Stimulated activated CD4-positive, alpha-beta T cell treated with anti-CD3 and anti-CD28 coated beads, Interleukin-1b, Interleukin-23, amount 100 ng/mL, for 48 hours (primary cell): ENCODE measurements around the gene RMDN3.

ENCODE experiments used
- DNase-seq: peaks from one replicate; pipeline ENCODE4 v3.0.0-alpha.2; 2020

RMDN3 gene

GRCh38 chr15:40747685-40748631 is 7.1 kb downstream of the RMDN3 start:
- no peak for DNase-seq

- no peak for DNase-seq
Measured at GRCh38 chr15:40746916-40747418, 8.1 kb downstream of the RMDN3 start.

GRCh38 chr15:40744815-40745152 is 10.3 kb downstream of the RMDN3 start:
- DNase-seq: no peak

- DNase-seq: peak; percentile 72
Measured at GRCh38 chr15:40743921-40744814, 10.9 kb downstream of the RMDN3 start.

- DNase-seq: no peak
Measured at GRCh38 chr15:40743485-40743901, 11.6 kb downstream of the RMDN3 start.

GRCh38 chr15:40739854-40740253 is 15.2 kb downstream of the RMDN3 start:
- DNase-seq: no peak

GRCh38 chr15:40739047-40739446 is 16.0 kb downstream of the RMDN3 start:
- no peak for DNase-seq

GRCh38 chr15:40737048-40737447 is 18.0 kb downstream of the RMDN3 start:
- no peak for DNase-seq

- no peak for DNase-seq
Measured at GRCh38 chr15:40736575-40736974, 18.5 kb downstream of the RMDN3 start.

- no peak for DNase-seq
Measured at GRCh38 chr15:40731034-40731433, 24.0 kb downstream of the RMDN3 start.

GRCh38 chr15:40723919-40724318 is 31.1 kb downstream of the RMDN3 start:
- no peak for DNase-seq

GRCh38 chr15:40722934-40723333 is 32.1 kb downstream of the RMDN3 start:
- no peak for DNase-seq

- DNase-seq: no peak
Measured at GRCh38 chr15:40722354-40722753, 32.7 kb downstream of the RMDN3 start.

GRCh38 chr15:40721701-40722100 is 33.4 kb downstream of the RMDN3 start:
- no peak for DNase-seq

- no peak for DNase-seq
Measured at GRCh38 chr15:40716165-40716564, 38.9 kb downstream of the RMDN3 start.

GRCh38 chr15:40714144-40714543 is 40.9 kb downstream of the RMDN3 start:
- no peak for DNase-seq

- DNase-seq: no peak
Measured at GRCh38 chr15:40706121-40706520, 48.9 kb downstream of the RMDN3 start.

GRCh38 chr15:40702077-40702476 is 53.0 kb downstream of the RMDN3 start:
- DNase-seq: no peak

- DNase-seq: no peak
Measured at GRCh38 chr15:40697916-40698315, 57.1 kb downstream of the RMDN3 start.

GRCh38 chr15:40696228-40696627 is 58.8 kb downstream of the RMDN3 start:
- no peak for DNase-seq

- no peak for DNase-seq
Measured at GRCh38 chr15:40695469-40695890, 59.6 kb downstream of the RMDN3 start.

- DNase-seq: peak; percentile 93
Measured at GRCh38 chr15:40694688-40695468, 60.2 kb downstream of the RMDN3 start, which contains the start of gene RAD51. Gene RAD51 (plus strand): TSS chr15:40695174. CDS start chr15:40698759, 3,585 bp downstream.
